ENCODE data around the gene CDX2.

DNA sequence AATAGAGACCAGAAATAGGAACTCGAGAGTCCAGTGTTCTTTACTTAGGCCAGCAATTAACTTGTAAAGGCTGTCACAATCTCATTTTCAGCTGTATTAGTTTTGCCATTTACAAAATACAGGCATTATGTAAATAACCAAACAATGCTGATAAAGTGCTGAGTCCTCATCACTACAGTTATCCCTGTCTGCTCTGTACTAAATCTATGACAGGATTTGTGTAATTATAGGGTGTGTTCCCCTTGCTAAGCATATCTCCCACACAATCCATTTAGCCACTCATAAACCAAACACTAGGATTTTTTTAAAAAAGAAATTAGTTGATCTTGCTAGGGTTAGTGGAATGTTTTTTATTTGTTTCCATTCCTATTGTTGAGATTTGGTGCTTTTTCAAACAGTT is 26.1 kb downstream of the CDX2 start:
- TF ChIP-seq POLR2AphosphoS5 (IDR thresholded peaks at IDR 0.05) (no peak), EP300 (IDR thresholded peaks at IDR 0.05; ENCODE audit: low read depth) (no peak), POLR2A (IDR thresholded peaks at IDR 0.05) (no peak)
- TF ChIP-seq, protein P1, sequence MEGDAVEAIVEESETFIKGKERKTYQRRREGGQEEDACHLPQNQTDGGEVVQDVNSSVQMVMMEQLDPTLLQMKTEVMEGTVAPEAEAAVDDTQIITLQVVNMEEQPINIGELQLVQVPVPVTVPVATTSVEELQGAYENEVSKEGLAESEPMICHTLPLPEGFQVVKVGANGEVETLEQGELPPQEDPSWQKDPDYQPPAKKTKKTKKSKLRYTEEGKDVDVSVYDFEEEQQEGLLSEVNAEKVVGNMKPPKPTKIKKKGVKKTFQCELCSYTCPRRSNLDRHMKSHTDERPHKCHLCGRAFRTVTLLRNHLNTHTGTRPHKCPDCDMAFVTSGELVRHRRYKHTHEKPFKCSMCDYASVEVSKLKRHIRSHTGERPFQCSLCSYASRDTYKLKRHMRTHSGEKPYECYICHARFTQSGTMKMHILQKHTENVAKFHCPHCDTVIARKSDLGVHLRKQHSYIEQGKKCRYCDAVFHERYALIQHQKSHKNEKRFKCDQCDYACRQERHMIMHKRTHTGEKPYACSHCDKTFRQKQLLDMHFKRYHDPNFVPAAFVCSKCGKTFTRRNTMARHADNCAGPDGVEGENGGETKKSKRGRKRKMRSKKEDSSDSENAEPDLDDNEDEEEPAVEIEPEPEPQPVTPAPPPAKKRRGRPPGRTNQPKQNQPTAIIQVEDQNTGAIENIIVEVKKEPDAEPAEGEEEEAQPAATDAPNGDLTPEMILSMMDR (IDR thresholded peaks at IDR 0.05): no peak
